Measurements from ENCODE around the gene GLRX5.
"Not testable (repeated sequence)": the region's sequence is repeated elsewhere in the genome, so short reads cannot be mapped to it uniquely, and the experiment has no call there.

Gene GLRX5

DNA sequence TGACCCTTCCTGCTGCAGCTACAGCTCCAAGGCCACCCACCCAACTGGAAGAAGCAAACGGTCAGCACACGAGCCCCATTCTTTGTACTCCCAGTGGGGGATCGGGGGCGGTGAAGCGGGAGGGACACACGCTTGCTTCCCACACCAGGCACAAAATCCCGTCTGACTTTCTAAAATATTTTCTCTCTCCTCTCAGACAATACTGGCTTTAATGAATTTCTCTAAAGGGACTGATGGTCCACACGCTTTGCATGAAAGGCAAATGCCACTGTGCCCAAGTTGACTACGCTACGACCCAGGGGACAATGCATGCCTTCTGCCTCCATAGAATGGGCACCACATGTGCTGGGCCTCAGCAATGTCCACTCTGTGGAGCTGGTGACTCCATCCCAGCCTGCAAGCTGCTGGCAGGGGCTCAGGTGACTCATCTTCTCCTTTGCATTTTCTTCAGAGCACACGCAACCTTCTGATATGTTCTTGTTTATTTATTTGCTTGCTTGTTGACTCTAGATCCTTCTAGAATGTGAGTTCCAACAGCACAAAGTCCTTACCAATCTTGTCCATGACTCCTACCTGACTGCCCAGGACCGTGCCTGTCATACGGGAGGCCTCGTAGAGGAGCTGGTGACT is 34.0 kb upstream of the GLRX5 start:
- Histone ChIP-seq H3K27me3 (ENCODE audit: control insufficient read depth, insufficient read depth, low read length) (no peaks in the 10 kb centered on the region), H3K9me3 (replicated peaks; ENCODE audit: low read length) (no peaks in the 10 kb centered on the region), H3K4me2 (ENCODE audit: low read length) (no peak overlapping the region), H3K4me3 (ENCODE audit: low read length) (no peak overlapping the region), H3K9ac (ENCODE audit: low read depth, low read length) (no peak overlapping the region), H3K36me3 (ENCODE audit: insufficient read depth, low read length) (no peaks in the 10 kb centered on the region), H3K4me1 (ENCODE audit: control insufficient read depth, insufficient read depth, low read length) (peaks cover 50% of the 10 kb centered on the region)

GRCh38 chr14:95502381-95502950 is 32.4 kb upstream of the GLRX5 start:
- peaks cover 44% of the 10 kb centered on the region for H3K4me1 ChIP-seq (ENCODE audit: control insufficient read depth, insufficient read depth, low read length)
- no peaks in the 10 kb centered on the region for H3K36me3 ChIP-seq (ENCODE audit: insufficient read depth, low read length)
- no peak overlapping the region for H3K9ac ChIP-seq (ENCODE audit: low read depth, low read length)
- H3K4me2 ChIP-seq (ENCODE audit: low read length), result no peak overlapping the region
- H3K4me3 ChIP-seq (ENCODE audit: low read length), result no peak overlapping the region
- no peaks in the 10 kb centered on the region for H3K9me3 ChIP-seq (replicated peaks; ENCODE audit: low read length)
- H3K27me3 ChIP-seq (ENCODE audit: control insufficient read depth, insufficient read depth, low read length), result no peaks in the 10 kb centered on the region

DNA sequence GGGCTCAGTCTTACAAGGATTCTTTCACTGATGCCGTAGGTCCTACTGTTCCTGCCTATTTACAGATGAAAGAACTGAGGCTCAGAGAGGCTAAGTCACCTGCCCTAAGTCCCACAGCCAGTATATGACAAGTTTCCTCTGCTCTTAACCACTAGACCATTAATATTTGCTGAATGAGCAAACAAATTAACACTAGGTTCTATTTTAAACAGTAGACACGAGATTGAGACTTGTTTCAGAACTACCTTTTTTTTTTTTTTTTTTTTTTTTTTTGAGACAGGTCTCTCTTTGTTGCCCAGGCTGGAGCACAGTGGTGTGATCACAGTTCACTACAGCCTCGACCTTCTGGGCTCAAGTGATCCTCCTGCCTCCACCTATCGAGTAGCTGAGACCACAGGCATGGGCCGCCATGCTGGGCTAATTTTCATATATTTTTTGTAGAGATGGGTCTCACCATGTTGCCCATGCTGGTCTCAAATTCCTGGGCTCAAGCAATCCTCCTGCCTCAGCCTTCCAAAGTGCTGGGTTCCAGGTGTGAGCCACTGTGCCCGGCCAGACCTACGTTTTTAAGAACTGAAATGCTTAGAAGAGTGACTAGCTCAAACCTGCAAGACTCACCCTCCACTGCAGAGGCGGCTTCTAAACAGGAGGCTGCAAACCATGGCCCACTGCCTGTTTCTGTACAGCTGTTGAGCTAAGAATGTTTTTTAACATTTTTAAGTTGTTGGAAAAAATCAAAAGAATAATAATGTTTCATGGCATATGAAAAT is 31.3 kb upstream of the GLRX5 start:
- Histone ChIP-seq H3K4me2 (ENCODE audit: low read length) (no peak overlapping the region), H3K9ac (ENCODE audit: low read depth, low read length) (no peak overlapping the region), H3K4me3 (ENCODE audit: low read length) (no peak overlapping the region), H3K9me3 (replicated peaks; ENCODE audit: low read length) (no peaks in the 10 kb centered on the region), H3K27me3 (ENCODE audit: control insufficient read depth, insufficient read depth, low read length) (no peaks in the 10 kb centered on the region), H3K4me1 (ENCODE audit: control insufficient read depth, insufficient read depth, low read length) (peaks cover 49% of the 10 kb centered on the region), H3K36me3 (ENCODE audit: insufficient read depth, low read length) (no peaks in the 10 kb centered on the region)

DNA sequence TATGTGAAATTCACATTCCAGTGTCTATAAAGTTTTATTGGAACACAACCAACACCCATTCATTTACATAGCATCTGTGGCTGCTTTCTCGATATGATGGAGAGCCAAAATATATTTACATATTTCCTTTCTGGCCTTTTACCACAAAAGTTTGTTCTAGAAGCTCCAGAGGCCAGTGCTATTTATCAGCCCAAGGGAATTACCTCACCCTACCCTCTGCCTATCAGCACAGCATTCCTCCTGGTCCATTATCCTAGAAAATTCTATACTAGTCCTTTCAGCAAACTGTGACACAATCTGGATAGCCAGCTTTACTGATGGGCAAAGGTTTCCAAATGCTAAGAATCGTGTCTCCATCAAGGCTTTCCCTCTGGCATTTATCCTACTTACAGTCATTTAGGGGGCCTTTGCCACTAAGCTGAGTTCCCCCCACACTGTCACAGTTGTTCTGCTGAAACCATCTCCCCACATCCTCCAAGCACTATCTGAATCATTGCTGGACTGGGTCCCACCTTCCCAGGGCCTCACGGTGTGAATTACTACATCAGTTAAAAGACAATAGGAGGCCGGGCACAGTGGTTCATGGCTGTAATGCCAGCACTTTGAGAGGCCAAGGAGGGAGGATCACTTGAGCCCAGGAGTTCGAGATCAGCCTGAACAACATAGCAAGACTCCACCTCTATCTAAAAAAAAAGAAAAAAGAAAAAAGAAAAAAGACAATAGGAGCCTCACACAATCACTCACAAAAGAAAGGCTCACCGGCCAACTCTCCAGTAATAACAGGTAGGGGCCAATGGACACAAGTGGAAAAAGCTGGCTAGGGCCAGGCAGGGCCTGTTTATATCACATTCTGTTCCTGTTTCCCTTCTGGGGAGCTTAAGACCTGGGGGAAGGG is 30.5 kb upstream of the GLRX5 start:
- Histone ChIP-seq H3K36me3 (ENCODE audit: insufficient read depth, low read length) (no peaks in the 10 kb centered on the region), H3K27me3 (ENCODE audit: control insufficient read depth, insufficient read depth, low read length) (no peaks in the 10 kb centered on the region), H3K4me2 (ENCODE audit: low read length) (peak overlapping the region; percentile 5), H3K9me3 (replicated peaks; ENCODE audit: low read length) (no peaks in the 10 kb centered on the region), H3K4me3 (ENCODE audit: low read length) (no peak overlapping the region), H3K9ac (ENCODE audit: low read depth, low read length) (no peak overlapping the region), H3K4me1 (ENCODE audit: control insufficient read depth, insufficient read depth, low read length) (peaks cover 49% of the 10 kb centered on the region)

- Histone ChIP-seq H3K4me2 (ENCODE audit: low read length) (no peak overlapping the region), H3K4me1 (ENCODE audit: control insufficient read depth, insufficient read depth, low read length) (peaks cover 49% of the 10 kb centered on the region), H3K36me3 (ENCODE audit: insufficient read depth, low read length) (peaks cover 5% of the 10 kb centered on the region), H3K27me3 (ENCODE audit: control insufficient read depth, insufficient read depth, low read length) (no peaks in the 10 kb centered on the region), H3K4me3 (ENCODE audit: low read length) (no peak overlapping the region), H3K9ac (ENCODE audit: low read depth, low read length) (no peak overlapping the region), H3K9me3 (replicated peaks; ENCODE audit: low read length) (no peaks in the 10 kb centered on the region)
These were observed 29.7 kb upstream of the GLRX5 start for GRCh38 chr14:95505030-95505589.

GRCh38 chr14:95507174-95507573 is 27.7 kb upstream of the GLRX5 start:
- Histone ChIP-seq H3K9me3 (replicated peaks; ENCODE audit: low read length) (no peaks in the 10 kb centered on the region), H3K4me2 (ENCODE audit: low read length) (peak overlapping the region; percentile 63), H3K9ac (ENCODE audit: low read depth, low read length) (peak overlapping the region; percentile 4), H3K4me3 (ENCODE audit: low read length) (no peak overlapping the region), H3K27me3 (ENCODE audit: control insufficient read depth, insufficient read depth, low read length) (no peaks in the 10 kb centered on the region), H3K36me3 (ENCODE audit: insufficient read depth, low read length) (peaks cover 7% of the 10 kb centered on the region), H3K4me1 (ENCODE audit: control insufficient read depth, insufficient read depth, low read length) (peaks cover 38% of the 10 kb centered on the region)

DNA sequence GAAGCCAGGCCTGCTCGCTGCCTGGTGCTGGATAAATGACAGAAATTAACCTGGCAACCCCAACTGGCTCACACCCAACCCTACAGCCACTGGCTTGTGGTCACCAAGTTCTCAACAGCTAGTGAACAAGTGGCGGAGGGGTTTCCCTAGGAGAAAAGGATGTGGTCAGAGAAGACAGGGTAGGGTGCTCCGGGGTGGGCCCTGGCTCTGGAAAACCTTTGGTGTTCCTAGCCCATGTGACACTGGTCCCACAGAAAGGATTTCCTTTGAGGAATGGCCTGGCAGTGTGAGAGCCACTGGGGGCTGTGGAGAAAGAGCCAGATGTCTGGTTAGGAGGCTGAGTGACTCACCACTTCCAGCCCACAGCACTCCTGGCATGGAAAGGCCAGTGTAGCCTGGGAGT is 27.1 kb upstream of the GLRX5 start:
- peak overlapping the region; percentile 4 for H3K9ac ChIP-seq (ENCODE audit: low read depth, low read length)
- peaks cover 7% of the 10 kb centered on the region for H3K36me3 ChIP-seq (ENCODE audit: insufficient read depth, low read length)
- H3K4me2 ChIP-seq (ENCODE audit: low read length), result peak overlapping the region; percentile 63
- H3K9me3 ChIP-seq (replicated peaks; ENCODE audit: low read length), result no peaks in the 10 kb centered on the region
- no peaks in the 10 kb centered on the region for H3K27me3 ChIP-seq (ENCODE audit: control insufficient read depth, insufficient read depth, low read length)
- H3K4me3 ChIP-seq (ENCODE audit: low read length), result no peak overlapping the region
- H3K4me1 ChIP-seq (ENCODE audit: control insufficient read depth, insufficient read depth, low read length), result peaks cover 38% of the 10 kb centered on the region

- H3K4me2 ChIP-seq (ENCODE audit: low read length), result no peak overlapping the region
- H3K9ac ChIP-seq (ENCODE audit: low read depth, low read length), result no peak overlapping the region
- H3K9me3 ChIP-seq (replicated peaks; ENCODE audit: low read length), result no peaks in the 10 kb centered on the region
- peaks cover 38% of the 10 kb centered on the region for H3K4me1 ChIP-seq (ENCODE audit: control insufficient read depth, insufficient read depth, low read length)
- H3K27me3 ChIP-seq (ENCODE audit: control insufficient read depth, insufficient read depth, low read length), result no peaks in the 10 kb centered on the region
- peaks cover 7% of the 10 kb centered on the region for H3K36me3 ChIP-seq (ENCODE audit: insufficient read depth, low read length)
- no peak overlapping the region for H3K4me3 ChIP-seq (ENCODE audit: low read length)
These were observed 26.5 kb upstream of the GLRX5 start for GRCh38 chr14:95508377-95508776.

DNA sequence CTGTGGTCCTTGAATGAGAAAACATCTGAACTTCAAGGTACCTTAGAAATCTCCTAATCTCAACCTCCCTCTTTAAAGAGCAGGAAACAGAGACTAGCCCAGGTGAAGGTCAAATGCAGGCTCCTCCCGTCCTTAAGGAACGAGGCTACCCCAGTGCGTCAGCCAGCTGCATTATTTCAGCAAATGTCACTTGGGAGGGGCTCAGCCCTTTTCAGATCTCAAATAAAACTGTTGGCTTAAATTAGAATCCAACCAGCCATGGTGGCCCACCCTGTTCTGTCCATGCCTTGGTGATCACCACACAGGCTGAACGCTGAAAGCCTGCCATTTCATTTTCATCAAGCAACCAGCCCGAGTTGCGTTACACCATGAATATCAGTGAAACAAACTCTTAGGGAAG is 25.4 kb upstream of the GLRX5 start:
- H3K4me2 ChIP-seq (ENCODE audit: low read length), result no peak overlapping the region
- H3K27me3 ChIP-seq (ENCODE audit: control insufficient read depth, insufficient read depth, low read length), result no peaks in the 10 kb centered on the region
- no peaks in the 10 kb centered on the region for H3K9me3 ChIP-seq (replicated peaks; ENCODE audit: low read length)
- peaks cover 34% of the 10 kb centered on the region for H3K4me1 ChIP-seq (ENCODE audit: control insufficient read depth, insufficient read depth, low read length)
- H3K36me3 ChIP-seq (ENCODE audit: insufficient read depth, low read length), result peaks cover 7% of the 10 kb centered on the region
- H3K9ac ChIP-seq (ENCODE audit: low read depth, low read length), result no peak overlapping the region
- no peak overlapping the region for H3K4me3 ChIP-seq (ENCODE audit: low read length)

DNA sequence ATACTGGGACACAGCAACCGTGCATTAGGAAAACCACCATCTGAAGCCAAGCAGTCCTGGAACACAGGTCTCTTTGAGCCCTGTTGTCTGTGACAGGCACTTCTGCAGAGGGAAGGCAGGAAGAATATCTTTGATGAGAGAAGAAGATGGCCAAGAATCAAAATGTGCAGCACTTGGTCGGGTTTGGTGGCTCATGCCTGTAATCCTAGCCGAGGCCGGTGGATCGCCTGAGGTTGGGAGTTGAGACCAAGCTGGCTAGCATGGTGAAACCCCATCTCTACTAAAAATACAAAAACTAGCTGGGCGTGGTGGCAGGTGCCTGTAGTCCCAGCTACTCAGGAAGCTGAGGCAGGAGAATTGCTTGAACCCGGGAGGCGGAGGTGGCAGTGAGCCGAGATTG is 24.5 kb upstream of the GLRX5 start:
- not testable (repeated sequence) for H3K9ac ChIP-seq (ENCODE audit: low read depth, low read length); H3K4me2 ChIP-seq (ENCODE audit: low read length); H3K27me3 ChIP-seq (ENCODE audit: control insufficient read depth, insufficient read depth, low read length); H3K9me3 ChIP-seq (replicated peaks; ENCODE audit: low read length); H3K36me3 ChIP-seq (ENCODE audit: insufficient read depth, low read length); H3K4me3 ChIP-seq (ENCODE audit: low read length)
- H3K4me1 ChIP-seq (ENCODE audit: control insufficient read depth, insufficient read depth, low read length), result peaks cover 34% of the 10 kb centered on the region

DNA sequence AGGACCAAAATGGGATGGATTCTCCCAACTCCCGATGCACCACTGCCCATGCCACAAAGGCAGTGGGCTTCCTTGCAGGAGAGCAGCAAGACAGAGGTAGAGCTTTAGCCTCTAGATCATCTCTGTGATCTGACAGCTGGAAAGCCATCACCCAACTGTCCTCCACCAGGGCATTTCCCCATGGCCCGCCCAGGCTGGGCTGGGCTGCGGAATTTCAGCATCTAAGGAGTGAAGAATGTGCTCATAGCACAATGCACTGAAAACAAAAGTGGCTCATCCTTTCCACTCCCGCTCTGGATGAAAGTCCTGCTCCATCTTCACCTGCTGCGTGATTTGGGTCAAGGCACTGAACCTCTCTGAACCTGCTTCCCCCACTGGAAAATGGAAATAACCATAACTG is 24.0 kb upstream of the GLRX5 start:
- H3K27me3 ChIP-seq (ENCODE audit: control insufficient read depth, insufficient read depth, low read length), result no peaks in the 10 kb centered on the region
- no peaks in the 10 kb centered on the region for H3K9me3 ChIP-seq (replicated peaks; ENCODE audit: low read length)
- H3K36me3 ChIP-seq (ENCODE audit: insufficient read depth, low read length), result peaks cover 7% of the 10 kb centered on the region
- no peak overlapping the region for H3K4me3 ChIP-seq (ENCODE audit: low read length)
- H3K4me2 ChIP-seq (ENCODE audit: low read length), result peak overlapping the region; percentile 17
- H3K4me1 ChIP-seq (ENCODE audit: control insufficient read depth, insufficient read depth, low read length), result peaks cover 39% of the 10 kb centered on the region
- no peak overlapping the region for H3K9ac ChIP-seq (ENCODE audit: low read depth, low read length)
